Measurements from ENCODE around the gene USP10. TPM values are rescaled to one million over a fixed set of nuclear protein-coding genes. Genes with fewer than 3 reads are reported as not detected.

USP10 gene
- total RNA-seq, 1 experiment from 2014 or later = 53.3 TPM

GRCh38 chr16:84761448-84762368 is 61.9 kb downstream of the USP10 start:
- no peak for DNase-seq (ENCODE audit: low read depth in 1 of 2, low spot score in 2 of 2)
- Histone ChIP-seq H3K4me3 (no peak overlapping the region), H3K27me3 (replicated peaks) (no peaks in the 10 kb centered on the region), H3K9me3 (replicated peaks) (no peaks in the 10 kb centered on the region), H3K27ac (no peak overlapping the region), H3K4me1 (replicated peaks) (peaks cover 12% of the 10 kb centered on the region), H3K36me3 (peaks cover 75% of the 10 kb centered on the region)

- Histone ChIP-seq H3K9me3 (replicated peaks) (no peaks in the 10 kb centered on the region), H3K36me3 (peaks cover 80% of the 10 kb centered on the region), H3K27ac (no peak overlapping the region), H3K4me1 (replicated peaks) (peaks cover 11% of the 10 kb centered on the region), H3K27me3 (replicated peaks) (no peaks in the 10 kb centered on the region), H3K4me3 (no peak overlapping the region)
- no peak for DNase-seq (ENCODE audit: low read depth in 1 of 2, low spot score in 2 of 2)
These were observed 63.4 kb downstream of the USP10 start for GRCh38 chr16:84763164-84763563.

GRCh38 chr16:84763629-84764028 is 63.8 kb downstream of the USP10 start:
- no peak overlapping the region for H3K4me3 ChIP-seq
- peaks cover 80% of the 10 kb centered on the region for H3K36me3 ChIP-seq
- no peaks in the 10 kb centered on the region for H3K9me3 ChIP-seq (replicated peaks)
- H3K4me1 ChIP-seq (replicated peaks) = peaks cover 6% of the 10 kb centered on the region
- no peaks in the 10 kb centered on the region for H3K27me3 ChIP-seq (replicated peaks)
- H3K27ac ChIP-seq = no peak overlapping the region
- DNase-seq (ENCODE audit: low read depth in 1 of 2, low spot score in 2 of 2) = no peak

- Histone ChIP-seq H3K4me3 (no peak overlapping the region), H3K9me3 (replicated peaks) (no peaks in the 10 kb centered on the region), H3K36me3 (peaks cover 90% of the 10 kb centered on the region), H3K27me3 (replicated peaks) (no peaks in the 10 kb centered on the region), H3K27ac (no peak overlapping the region), H3K4me1 (replicated peaks) (no peaks in the 10 kb centered on the region)
- no peak for DNase-seq (ENCODE audit: low read depth in 1 of 2, low spot score in 2 of 2)
These were observed 65.2 kb downstream of the USP10 start for GRCh38 chr16:84764970-84765369.

- Histone ChIP-seq H3K4me3 (no peak overlapping the region), H3K27ac (no peak overlapping the region), H3K27me3 (replicated peaks) (no peaks in the 10 kb centered on the region), H3K4me1 (replicated peaks) (no peaks in the 10 kb centered on the region), H3K9me3 (replicated peaks) (no peaks in the 10 kb centered on the region), H3K36me3 (peaks cover 87% of the 10 kb centered on the region)
- no peak for DNase-seq (ENCODE audit: low read depth in 1 of 2, low spot score in 2 of 2)
These were observed 66.1 kb downstream of the USP10 start for GRCh38 chr16:84765616-84766580.

GRCh38 chr16:84766978-84767773 is 67.4 kb downstream of the USP10 start:
- no peaks in the 10 kb centered on the region for H3K9me3 ChIP-seq (replicated peaks)
- no peaks in the 10 kb centered on the region for H3K4me1 ChIP-seq (replicated peaks)
- peaks cover 87% of the 10 kb centered on the region for H3K36me3 ChIP-seq
- no peaks in the 10 kb centered on the region for H3K27me3 ChIP-seq (replicated peaks)
- DNase-seq (ENCODE audit: low read depth in 1 of 2, low spot score in 2 of 2) = no peak
- no peak overlapping the region for H3K27ac ChIP-seq
- no peak overlapping the region for H3K4me3 ChIP-seq

- H3K27me3 ChIP-seq (replicated peaks) = no peaks in the 10 kb centered on the region
- H3K4me1 ChIP-seq (replicated peaks) = no peaks in the 10 kb centered on the region
- peaks cover 90% of the 10 kb centered on the region for H3K36me3 ChIP-seq
- H3K9me3 ChIP-seq (replicated peaks) = no peaks in the 10 kb centered on the region
- no peak overlapping the region for H3K27ac ChIP-seq
- no peak for DNase-seq (ENCODE audit: low read depth in 1 of 2, low spot score in 2 of 2)
- H3K4me3 ChIP-seq = no peak overlapping the region
These were observed 68.4 kb downstream of the USP10 start for GRCh38 chr16:84768061-84768807.

- Histone ChIP-seq H3K27me3 (replicated peaks) (no peaks in the 10 kb centered on the region), H3K4me1 (replicated peaks) (no peaks in the 10 kb centered on the region), H3K27ac (no peak overlapping the region), H3K4me3 (no peak overlapping the region), H3K9me3 (replicated peaks) (no peaks in the 10 kb centered on the region), H3K36me3 (peaks cover 92% of the 10 kb centered on the region)
- no peak for DNase-seq (ENCODE audit: low read depth in 1 of 2, low spot score in 2 of 2)
These were observed 69.0 kb downstream of the USP10 start for GRCh38 chr16:84768808-84769197.

- H3K4me3 ChIP-seq = no peak overlapping the region
- H3K4me1 ChIP-seq (replicated peaks) = no peaks in the 10 kb centered on the region
- no peaks in the 10 kb centered on the region for H3K9me3 ChIP-seq (replicated peaks)
- peaks cover 90% of the 10 kb centered on the region for H3K36me3 ChIP-seq
- H3K27me3 ChIP-seq (replicated peaks) = no peaks in the 10 kb centered on the region
- H3K27ac ChIP-seq = no peak overlapping the region
- no peak for DNase-seq (ENCODE audit: low read depth in 1 of 2, low spot score in 2 of 2)
These were observed 69.6 kb downstream of the USP10 start for GRCh38 chr16:84769416-84769815.

- Histone ChIP-seq H3K27ac (no peak overlapping the region), H3K4me1 (replicated peaks) (no peaks in the 10 kb centered on the region), H3K27me3 (replicated peaks) (no peaks in the 10 kb centered on the region), H3K9me3 (replicated peaks) (no peaks in the 10 kb centered on the region), H3K4me3 (no peak overlapping the region), H3K36me3 (peaks cover 89% of the 10 kb centered on the region)
- DNase-seq (ENCODE audit: low read depth in 1 of 2, low spot score in 2 of 2) = no peak
These were observed 73.5 kb downstream of the USP10 start for GRCh38 chr16:84773312-84773711.

- peaks cover 86% of the 10 kb centered on the region for H3K36me3 ChIP-seq
- H3K9me3 ChIP-seq (replicated peaks) = no peaks in the 10 kb centered on the region
- H3K27me3 ChIP-seq (replicated peaks) = no peaks in the 10 kb centered on the region
- DNase-seq (ENCODE audit: low read depth in 1 of 2, low spot score in 2 of 2) = no peak
- no peaks in the 10 kb centered on the region for H3K4me1 ChIP-seq (replicated peaks)
- H3K27ac ChIP-seq = no peak overlapping the region
- no peak overlapping the region for H3K4me3 ChIP-seq
These were observed 75.0 kb downstream of the USP10 start for GRCh38 chr16:84774810-84775209.

- DNase-seq (ENCODE audit: low read depth in 1 of 2, low spot score in 2 of 2) = no peak
- Histone ChIP-seq H3K9me3 (replicated peaks) (no peaks in the 10 kb centered on the region), H3K4me1 (replicated peaks) (no peaks in the 10 kb centered on the region), H3K27me3 (replicated peaks) (no peaks in the 10 kb centered on the region), H3K4me3 (no peak overlapping the region), H3K36me3 (peaks cover 85% of the 10 kb centered on the region), H3K27ac (no peak overlapping the region)
These were observed 75.5 kb downstream of the USP10 start for GRCh38 chr16:84775262-84775810.

Measured in SJSA1 (cell line).